H9 (cell line): ENCODE results near the gene RERE. TPM values are rescaled to one million over a fixed set of nuclear protein-coding genes. Genes with fewer than 3 reads are reported as not detected.

ENCODE experiments used
- DNase-seq: peaks from one replicate; pipeline ENCODE4 v3.0.0-alpha.2; 2017
- H2AFZ ChIP-seq: one replicate; pipeline ENCODE4 v1.6.1; 2013; ENCODE audit warnings: mild to moderate bottlenecking, low read length, control low read depth, moderate library complexity
- H2AK5ac ChIP-seq: 2 replicates; pipeline ENCODE4 v1.6.1; 2013; ENCODE audit warnings: low read length, control low read depth, mixed read lengths; ENCODE audit not compliant: insufficient read length
- H2BK120ac ChIP-seq: one replicate; pipeline ENCODE4 v1.6.1; 2013; ENCODE audit warnings: low read depth, mild to moderate bottlenecking, low read length, control low read depth, inconsistent platforms; ENCODE audit not compliant: poor library complexity, severe bottlenecking
- H2BK12ac ChIP-seq: 2 replicates; pipeline ENCODE4 v1.6.1; 2013; ENCODE audit warnings: low read length, control low read depth, mixed read lengths, low read depth; ENCODE audit not compliant: insufficient read length
- H2BK15ac ChIP-seq: 2 replicates; pipeline ENCODE4 v1.6.1; 2013; ENCODE audit warnings: low read depth, low read length, control low read depth
- H2BK20ac ChIP-seq: one replicate; pipeline ENCODE4 v1.6.1; 2013; ENCODE audit warnings: low read depth, mild to moderate bottlenecking, low read length, control low read depth, inconsistent platforms; ENCODE audit not compliant: poor library complexity, severe bottlenecking
- H2BK5ac ChIP-seq: 2 replicates; pipeline ENCODE4 v1.6.1; 2013; ENCODE audit warnings: low read length, control low read depth, mixed read lengths; ENCODE audit not compliant: insufficient read length
- H3K14ac ChIP-seq: 2 replicates; pipeline ENCODE4 v1.6.1; 2013; ENCODE audit warnings: low read length, control low read depth; ENCODE audit not compliant: insufficient read depth
- H3K18ac ChIP-seq: 2 replicates; pipeline ENCODE4 v1.6.1; 2013; ENCODE audit warnings: low read depth, mild to moderate bottlenecking, mixed read lengths, low read length, control low read depth; ENCODE audit not compliant: insufficient read length
- H3K23ac ChIP-seq: 2 replicates; pipeline ENCODE4 v1.6.1; 2013; ENCODE audit warnings: low read length, control low read depth, mixed read lengths, low read depth; ENCODE audit not compliant: insufficient read length
- H3K23me2 ChIP-seq: 2 replicates; pipeline ENCODE4 v1.6.1; 2013; ENCODE audit warnings: low read depth, mild to moderate bottlenecking, mixed read lengths, low read length, control low read depth; ENCODE audit not compliant: insufficient read length, poor library complexity, severe bottlenecking
- H3K27ac ChIP-seq: 2 replicates; pipeline ENCODE4 v1.5.1; 2013; ENCODE audit warnings: low read length, control low read depth, mixed read lengths, low read depth; ENCODE audit not compliant: insufficient read length
- H3K27me3 ChIP-seq: 2 replicates; pipeline ENCODE4 v1.6.1; 2013; ENCODE audit warnings: low read length, control low read depth, inconsistent platforms; ENCODE audit not compliant: insufficient read depth
- H3K4ac ChIP-seq: 2 replicates; pipeline ENCODE4 v1.6.1; 2013; ENCODE audit warnings: low read depth, mild to moderate bottlenecking, control low read depth, inconsistent platforms, low read length, moderate library complexity
- H3K4me1 ChIP-seq: 2 replicates; pipeline ENCODE4 v1.6.1; 2013; ENCODE audit warnings: low read length, control low read depth, inconsistent platforms; ENCODE audit not compliant: insufficient read depth
- H3K4me2 ChIP-seq: 2 replicates; pipeline ENCODE4 v1.6.1; 2013; ENCODE audit warnings: low read length, control low read depth, mixed read lengths; ENCODE audit not compliant: insufficient read length, insufficient read depth
- H3K56ac ChIP-seq: 2 replicates; pipeline ENCODE4 v1.6.1; 2013; ENCODE audit warnings: low read depth, mild to moderate bottlenecking, mixed read lengths, low read length, control low read depth; ENCODE audit not compliant: insufficient read length
- H3K79me1 ChIP-seq: 2 replicates; pipeline ENCODE4 v1.6.1; 2013; ENCODE audit warnings: low read depth, mild to moderate bottlenecking, moderate library complexity, low read length, control low read depth, inconsistent platforms; ENCODE audit not compliant: insufficient read depth, poor library complexity, severe bottlenecking
- H3K79me2 ChIP-seq: 2 replicates; pipeline ENCODE4 v1.6.1; 2013; ENCODE audit warnings: low read length, control low read depth, inconsistent platforms; ENCODE audit not compliant: insufficient read depth
- H3K9ac ChIP-seq: 2 replicates; pipeline ENCODE4 v1.6.1; 2013; ENCODE audit warnings: low read length, control low read depth, mixed read lengths; ENCODE audit not compliant: insufficient read length; ENCODE audit errors: extremely low read depth
- H3K9me3 ChIP-seq: one replicate; pipeline ENCODE4 v1.6.1; 2013; ENCODE audit warnings: low read depth, low read length, inconsistent platforms; ENCODE audit not compliant: control insufficient read depth
- H3T11ph ChIP-seq: one replicate; pipeline ENCODE4 v1.6.1; 2013; ENCODE audit warnings: mild to moderate bottlenecking, low read length, control low read depth, inconsistent platforms
- H4K20me1 ChIP-seq: one replicate; pipeline ENCODE4 v1.6.1; 2013; ENCODE audit not compliant: control insufficient read depth, insufficient read length, insufficient read depth
- H4K5ac ChIP-seq: 2 replicates; pipeline ENCODE4 v1.6.1; 2013; ENCODE audit warnings: low read depth, mild to moderate bottlenecking, mixed read lengths, low read length, control low read depth; ENCODE audit not compliant: insufficient read length
- H4K8ac ChIP-seq: replicated peaks from 2 replicates; pipeline ENCODE4 v1.6.1; 2013; ENCODE audit warnings: low read length, control low read depth, mixed read lengths, low read depth; ENCODE audit not compliant: insufficient read length
- H4K91ac ChIP-seq: 2 replicates; pipeline ENCODE4 v1.6.1; 2013; ENCODE audit warnings: low read depth, mild to moderate bottlenecking, moderate library complexity, mixed read lengths, low read length, control low read depth; ENCODE audit not compliant: insufficient read length
- H3K27ac Mint-ChIP-seq, 3 experiments: 2 replicates in 2 of 3; 3 replicates in 1 of 3; pipeline ENCODE4 v1.8.0; 2020 to 2021; ENCODE audit warnings: mixed read lengths in 3 of 3, mild to moderate bottlenecking in 1 of 3, moderate library complexity in 1 of 3
- H3K27me3 Mint-ChIP-seq: 2 replicates; pipeline ENCODE4 v1.8.0; 2021; ENCODE audit warnings: low read depth, mild to moderate bottlenecking, moderate library complexity, mixed read lengths
- H3K36me3 Mint-ChIP-seq, 3 experiments: 2 replicates in 2 of 3; 3 replicates in 1 of 3; pipeline ENCODE4 v1.8.0; 2020 to 2021; ENCODE audit warnings: low read depth in 3 of 3, mixed read lengths in 3 of 3; ENCODE audit not compliant: insufficient read depth in 1 of 3
- H3K4me1 Mint-ChIP-seq, 2 experiments: 2 replicates each; pipeline ENCODE4 v1.8.0; 2020; ENCODE audit warnings: mixed read lengths in 2 of 2
- H3K4me3 Mint-ChIP-seq, 2 experiments: 2 replicates in 1 of 2; 3 replicates in 1 of 2; pipeline ENCODE4 v1.8.0; 2020 to 2021; ENCODE audit warnings: mild to moderate bottlenecking in 2 of 2, mixed read lengths in 2 of 2, moderate library complexity in 1 of 2
- H3K9me3 Mint-ChIP-seq, 2 experiments: 2 replicates in 1 of 2; 3 replicates in 1 of 2; pipeline ENCODE4 v1.8.0; 2020; ENCODE audit warnings: mild to moderate bottlenecking in 2 of 2, mixed read lengths in 2 of 2, moderate library complexity in 1 of 2
- WGBS: extraction: QIAGEN DNeasy Blood & Tissue Kit; methylation state at CpG from one replicate; pipeline ENCODE4 v1.1.7; 2013; ENCODE audit warnings: missing lambda C conversion rate, low lambda C conversion rate, mixed read lengths; ENCODE audit not compliant: insufficient read length; ENCODE audit errors: extremely low coverage; 5-methylcytosine and 5-hydroxymethylcytosine counted together
- total RNA-seq: library from RNA; stranded (reverse); gene quantifications from 2 replicates; pipeline ENCODE4 v1.2.1, GENCODE V29; 2021
- TF ChIP-seq, protein P1 (sequence below): fragments of 200-600 bp; sonication (generic); conservative IDR thresholded peaks from 3 replicates; pipeline ENCODE4 v1.8.0; 2021; ENCODE audit warnings: antibody characterized with exemption, mild to moderate bottlenecking

Gene RERE
- total RNA-seq, 1 experiment from 2014 or later = 103 TPM

GRCh38 chr1:8790987-8791386 is 26.5 kb downstream of the RERE start:
- peaks cover 0 to 5% (median 0%) of the 10 kb centered on the region in 3 experiments; a peak in 1 of 7 replicates for H3K36me3 Mint-ChIP-seq
- Histone ChIP-seq H3K56ac (no peak overlapping the region), H3K23ac (no peak overlapping the region), H3K79me2 (peaks cover 2% of the 10 kb centered on the region; the same call in 1 of the 2 replicates), H3K4me2 (no peak overlapping the region), H4K20me1 (no peaks in the 10 kb centered on the region), H3K27me3 (no peaks in the 10 kb centered on the region), H3K14ac (no peak overlapping the region), H3K9ac (no peak overlapping the region), H2AFZ (no peak overlapping the region), H2BK12ac (no peak overlapping the region), H3K18ac (no peak overlapping the region), H3K27ac (no peak overlapping the region), H3K79me1 (no peaks in the 10 kb centered on the region), H3K23me2 (no peaks in the 10 kb centered on the region), H4K8ac (no peak overlapping the region), H3K4ac (no peak overlapping the region), H3K9me3 (no peaks in the 10 kb centered on the region), H2BK5ac (no peak overlapping the region), H2BK15ac (no peak overlapping the region), H3K4me1 (peaks cover 12% of the 10 kb centered on the region; the same call in 1 of the 2 replicates), H4K91ac (no peak overlapping the region), H3T11ph (no peak overlapping the region), H2AK5ac (no peak overlapping the region), H4K5ac (no peak overlapping the region), H2BK20ac (no peak overlapping the region), H2BK120ac (no peak overlapping the region)
- TF ChIP-seq, protein P1, sequence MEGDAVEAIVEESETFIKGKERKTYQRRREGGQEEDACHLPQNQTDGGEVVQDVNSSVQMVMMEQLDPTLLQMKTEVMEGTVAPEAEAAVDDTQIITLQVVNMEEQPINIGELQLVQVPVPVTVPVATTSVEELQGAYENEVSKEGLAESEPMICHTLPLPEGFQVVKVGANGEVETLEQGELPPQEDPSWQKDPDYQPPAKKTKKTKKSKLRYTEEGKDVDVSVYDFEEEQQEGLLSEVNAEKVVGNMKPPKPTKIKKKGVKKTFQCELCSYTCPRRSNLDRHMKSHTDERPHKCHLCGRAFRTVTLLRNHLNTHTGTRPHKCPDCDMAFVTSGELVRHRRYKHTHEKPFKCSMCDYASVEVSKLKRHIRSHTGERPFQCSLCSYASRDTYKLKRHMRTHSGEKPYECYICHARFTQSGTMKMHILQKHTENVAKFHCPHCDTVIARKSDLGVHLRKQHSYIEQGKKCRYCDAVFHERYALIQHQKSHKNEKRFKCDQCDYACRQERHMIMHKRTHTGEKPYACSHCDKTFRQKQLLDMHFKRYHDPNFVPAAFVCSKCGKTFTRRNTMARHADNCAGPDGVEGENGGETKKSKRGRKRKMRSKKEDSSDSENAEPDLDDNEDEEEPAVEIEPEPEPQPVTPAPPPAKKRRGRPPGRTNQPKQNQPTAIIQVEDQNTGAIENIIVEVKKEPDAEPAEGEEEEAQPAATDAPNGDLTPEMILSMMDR = no peak
- no CpG with 5 or more reads among the region's 1 CpG for WGBS
- H3K4me1 Mint-ChIP-seq = peaks cover 49 to 57% of the 10 kb centered on the region in 2 experiments
- no peak for DNase-seq
- H3K27ac Mint-ChIP-seq = peak overlapping the region in 2 of 3 experiments; percentile 50 to 94; a peak in 3 of 7 replicates
- H3K27me3 Mint-ChIP-seq = no peaks in the 10 kb centered on the region
- H3K4me3 Mint-ChIP-seq = no peak overlapping the region
- H3K9me3 Mint-ChIP-seq = no peaks in the 10 kb centered on the region
